Sigmoid colon (tissue), 7 donors: ENCODE results near the gene TRAPPC12. TPM values are rescaled to one million over a fixed set of nuclear protein-coding genes. Genes with fewer than 3 reads are reported as not detected.

ENCODE experiments used
- DNase-seq: peaks from one replicate; pipeline ENCODE4 v3.0.0-alpha.2; 2019
- H3K27ac ChIP-seq, 4 donors: fragments of 200-600 bp; sonication (generic); one replicate each; pipeline ENCODE4 v1.5.1; 2016 to 2019; ENCODE audit warnings: mild to moderate bottlenecking in 1 of 4
- H3K27me3 ChIP-seq, 3 donors: fragments of 200-600 bp; sonication (generic); one replicate each; pipeline ENCODE4 v1.5.1; 2019; ENCODE audit warnings: mild to moderate bottlenecking in 1 of 3
- H3K36me3 ChIP-seq, 4 donors: fragments of 200-600 bp; sonication (generic); one replicate each; pipeline ENCODE4 v1.5.1; 2016 to 2019
- H3K4me1 ChIP-seq, 4 donors: fragments of 200-600 bp; sonication (generic); one replicate each; pipeline ENCODE4 v1.5.1; 2017 to 2019
- H3K4me3 ChIP-seq, 4 donors: fragments of 200-600 bp; sonication (generic); one replicate each; pipeline ENCODE4 v1.5.1; 2017 to 2019; ENCODE audit warnings: mild to moderate bottlenecking in 2 of 4, moderate library complexity in 1 of 4
- H3K9me3 ChIP-seq, 4 donors: fragments of 200-600 bp in 3 of 4; sonication (generic) in 3 of 4; one replicate each; pipeline versions ENCODE4 v1.5.1 to v1.6.1; 2013 to 2019
- CTCF ChIP-seq, 4 experiments: fragments of 450-650 bp in 3 of 4; fragments of 200-600 bp in 1 of 4; IDR thresholded peaks; one replicate each; pipeline ENCODE4 v1.5.1; 2016 to 2019; ENCODE audit warnings: antibody characterized with exemption in 4 of 4, mild to moderate bottlenecking in 3 of 4, moderate library complexity in 2 of 4
- EP300 ChIP-seq, 4 donors: sonication (generic); formaldehyde crosslinking; IDR thresholded peaks; one replicate each; pipeline ENCODE4 v1.6.1; 2017; ENCODE audit warnings: antibody characterized with exemption in 4 of 4
- POLR2A ChIP-seq, 2 donors: fragments of 450-650 bp; IDR thresholded peaks; one replicate each; pipeline ENCODE4 v1.6.1; 2016; ENCODE audit warnings: antibody characterized with exemption in 2 of 2, mild to moderate bottlenecking in 2 of 2, moderate library complexity in 2 of 2
- POLR2AphosphoS5 ChIP-seq, 4 donors: sonication (generic); formaldehyde crosslinking; IDR thresholded peaks; one replicate each; pipeline ENCODE4 v1.6.1; 2017; ENCODE audit warnings: antibody characterized with exemption in 4 of 4
- WGBS, 2 donors: extraction: QIAGEN DNeasy Blood & Tissue Kit; methylation state at CpG; one replicate each; pipeline ENCODE4 v1.1.7; 2013; 5-methylcytosine and 5-hydroxymethylcytosine counted together
- intact Hi-C: fragments of 100-400 bp; cut with DNase I; formaldehyde crosslinking; loops from one replicate; pipeline ENCODE4 v1.15.1; 2023
- polyA plus RNA-seq, 3 donors: library from polyadenylated mRNA; stranded (reverse); fragments of 200-250 nt; gene quantifications; one replicate each; pipeline ENCODE4 v1.2.3, GENCODE V29; 2013
- total RNA-seq, 4 donors: library from RNA; depleted of rRNA; stranded (reverse); fragments of >200 nt; gene quantifications; one replicate each; pipeline ENCODE4 v1.1.0, GENCODE V29; 2016
- donor health status: healthy with polysubstance abuse.
- donor health status: Bipolar disorder and iron deficiency.
- donor health status: healthy.

The TRAPPC12 gene
- total and polyA plus RNA-seq, 7 donors = 22.7 to 79.5 (median 50.5) TPM

DNA sequence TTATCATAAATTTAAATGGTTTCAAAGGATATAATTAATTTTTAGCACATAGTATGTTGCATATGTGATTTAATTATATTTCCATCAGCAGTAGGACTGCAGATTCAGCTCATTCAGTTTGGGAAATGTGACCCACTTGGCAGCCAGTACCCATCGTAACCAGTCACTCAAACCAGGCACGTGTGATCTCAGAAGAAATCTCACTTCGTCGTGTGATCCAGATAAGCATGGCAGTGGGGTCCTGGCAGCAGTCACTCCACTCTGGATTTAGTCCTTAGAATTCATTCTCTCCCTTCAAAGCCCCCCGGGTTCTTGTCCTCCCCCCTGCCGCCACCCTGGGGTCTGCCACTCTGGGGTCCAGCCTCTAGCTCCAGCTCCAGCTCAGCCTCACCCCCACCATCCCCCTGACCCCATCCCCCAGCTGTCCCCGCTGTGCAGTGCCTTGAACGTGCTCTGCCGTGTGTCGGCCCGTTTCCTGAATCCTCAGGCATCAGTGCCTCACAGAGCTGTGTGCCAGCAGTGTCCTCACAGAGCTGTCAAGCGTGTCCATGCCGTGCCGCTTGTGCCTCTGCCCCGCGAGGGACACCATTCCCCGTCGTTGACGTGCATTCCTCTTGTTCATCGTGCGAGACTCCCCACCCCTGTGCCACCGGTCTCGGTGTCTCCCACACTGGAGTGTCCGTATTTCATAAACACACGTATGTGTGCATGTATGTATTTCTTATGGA lies 34.8 kb downstream of the TRAPPC12 start:
- no peaks in the 10 kb centered on the region for H3K9me3 ChIP-seq
- H3K27ac ChIP-seq = no peak overlapping the region
- H3K4me3 ChIP-seq = no peak overlapping the region
- TF ChIP-seq EP300 (IDR thresholded peaks at IDR 0.05) (no peak), POLR2AphosphoS5 (IDR thresholded peaks at IDR 0.05) (no peak), POLR2A (IDR thresholded peaks at IDR 0.05) (no peak), CTCF (IDR thresholded peaks at IDR 0.05) (no peak)
- H3K36me3 ChIP-seq = peaks cover 0 to 28% (median 8%) of the 10 kb centered on the region in 4 donors
- WGBS, 2 donors = 96% methylated on average over 25 of the region's 25 CpGs
- H3K27me3 ChIP-seq = no peaks in the 10 kb centered on the region
- H3K4me1 ChIP-seq = no peaks in the 10 kb centered on the region
- intact Hi-C loops = no loop called here
- DNase-seq = no peak

GRCh38 chr2:3418766-3419404 lies 39.4 kb downstream of the TRAPPC12 start:
- 92 to 93% methylated on average over 11 of the region's 11 CpGs for WGBS, 2 donors
- intact Hi-C loops = no loop called here
- TF ChIP-seq POLR2A (IDR thresholded peaks at IDR 0.05) (no peak), CTCF (IDR thresholded peaks at IDR 0.05) (no peak), POLR2AphosphoS5 (IDR thresholded peaks at IDR 0.05) (no peak), EP300 (IDR thresholded peaks at IDR 0.05) (no peak)
- no peak overlapping the region for H3K27ac ChIP-seq
- H3K36me3 ChIP-seq = peaks cover 0 to 53% (median 21%) of the 10 kb centered on the region in 4 donors
- H3K27me3 ChIP-seq = no peaks in the 10 kb centered on the region
- H3K4me1 ChIP-seq = peaks cover 0 to 6% (median 0%) of the 10 kb centered on the region in 4 donors
- no peaks in the 10 kb centered on the region for H3K9me3 ChIP-seq
- DNase-seq = no peak
- no peak overlapping the region for H3K4me3 ChIP-seq

GRCh38 chr2:3420076-3420768 lies 40.7 kb downstream of the TRAPPC12 start:
- H3K4me1 ChIP-seq = peaks cover 0 to 6% (median 0%) of the 10 kb centered on the region in 4 donors
- intact Hi-C loops = no loop called here
- peaks cover 0 to 51% (median 26%) of the 10 kb centered on the region in 4 donors for H3K36me3 ChIP-seq

More at GRCh38 chr2:3420076-3420768, 40.7 kb downstream of the TRAPPC12 start:
- Histone ChIP-seq H3K27me3 (no peaks in the 10 kb centered on the region), H3K9me3 (no peaks in the 10 kb centered on the region), H3K27ac (peak overlapping the region in 1 of 4 donors; percentile 11), H3K4me3 (no peak overlapping the region)
- WGBS, 2 donors = 84 to 96% methylated on average over 12 of the region's 13 CpGs
- TF ChIP-seq POLR2AphosphoS5 (IDR thresholded peaks at IDR 0.05) = no peak
- TF ChIP-seq CTCF (IDR thresholded peaks at IDR 0.05) = no peak
- TF ChIP-seq POLR2A (IDR thresholded peaks at IDR 0.05) = no peak
- no peak for TF ChIP-seq EP300 (IDR thresholded peaks at IDR 0.05)
- DNase-seq = no peak
